SK-N-SH treated with all-trans-retinoic acid at 6 μM for 48 hours (cell line): ENCODE measurements around the gene ARAP1.

Source experiments
- ATAC-seq: fragments of 200-7000 bp; cut with Tn5 transposase; 3 replicates; pipeline ENCODE4 v1.9.1; 2020; ENCODE audit warnings: mild to moderate bottlenecking, moderate library complexity
- BACH2 ChIP-seq: fragments of 250-450 bp; sonication (Bioruptor Pico); IDR thresholded peaks from 2 replicates; pipeline ENCODE4 v1.9.0; 2021; ENCODE audit warnings: mild to moderate bottlenecking, borderline replicate concordance
- ESRRG ChIP-seq: fragments of 250-450 bp; sonication (Bioruptor Pico); IDR thresholded peaks from 2 replicates; pipeline ENCODE4 v1.6.1; 2021; ENCODE audit warnings: mild to moderate bottlenecking
- ISL1 ChIP-seq: fragments of 250-450 bp; sonication (Bioruptor Pico); IDR thresholded peaks from 2 replicates; pipeline ENCODE4 v2.1.2; 2022; ENCODE audit warnings: mild to moderate bottlenecking, moderate library complexity
- OSR1 ChIP-seq: fragments of 250-450 bp; sonication (Bioruptor Pico); IDR thresholded peaks from 2 replicates; pipeline ENCODE4 v1.8.0; 2022; ENCODE audit warnings: moderate library complexity, mild to moderate bottlenecking, inconsistent platforms
- PPARA ChIP-seq: fragments of 250-450 bp; sonication (Bioruptor Pico); IDR thresholded peaks from 2 replicates; pipeline ENCODE4 v1.5.0; 2020; ENCODE audit warnings: mild to moderate bottlenecking, borderline replicate concordance
- RARB ChIP-seq: fragments of 250-450 bp; sonication (Bioruptor Pico); IDR thresholded peaks from 2 replicates; pipeline ENCODE4 v1.8.0; 2021; ENCODE audit warnings: mild to moderate bottlenecking, moderate library complexity
- SNAI2 ChIP-seq: fragments of 250-450 bp; sonication (Bioruptor Pico); IDR thresholded peaks from 2 replicates; pipeline ENCODE4 v1.5.0; 2020; ENCODE audit warnings: mild to moderate bottlenecking, moderate library complexity
- TCF4 ChIP-seq: fragments of 250-450 bp; sonication (Bioruptor Pico); IDR thresholded peaks from 2 replicates; pipeline ENCODE4 v1.8.0; 2021; ENCODE audit warnings: mild to moderate bottlenecking, moderate library complexity, borderline replicate concordance
- TOX ChIP-seq: fragments of 250-450 bp; sonication (Bioruptor Pico); IDR thresholded peaks from 2 replicates; pipeline ENCODE4 v1.8.0; 2021; ENCODE audit warnings: mild to moderate bottlenecking, moderate library complexity, borderline replicate concordance
- ZC3H10 ChIP-seq: fragments of 250-450 bp; sonication (Bioruptor Pico); IDR thresholded peaks from 2 replicates; pipeline ENCODE4 v1.5.1; 2021; ENCODE audit warnings: mild to moderate bottlenecking, moderate library complexity
- ZFP3 ChIP-seq: fragments of 250-450 bp; sonication (Bioruptor Pico); IDR thresholded peaks from 2 replicates; pipeline ENCODE4 v1.5.0; 2020; ENCODE audit warnings: mild to moderate bottlenecking, moderate library complexity
- ZFP30 ChIP-seq: fragments of 450-650 bp; formaldehyde crosslinking; IDR thresholded peaks from 2 replicates; pipeline ENCODE4 v1.5.0; 2022; ENCODE audit warnings: mild to moderate bottlenecking, moderate library complexity
- ZNF70 ChIP-seq: fragments of 450-650 bp; formaldehyde crosslinking; IDR thresholded peaks from 2 replicates; pipeline ENCODE4 v1.5.0; 2020; ENCODE audit warnings: mild to moderate bottlenecking, moderate library complexity
- TF ChIP-seq, protein P1 (sequence below): fragments of 250-450 bp; sonication (Bioruptor Pico); IDR thresholded peaks from 2 replicates; pipeline ENCODE4 v1.8.0; 2021; ENCODE audit warnings: low read depth, mild to moderate bottlenecking, moderate library complexity, borderline replicate concordance
- TF ChIP-seq, protein P2 (sequence below): fragments of 250-450 bp; sonication (Bioruptor Pico); IDR thresholded peaks from 2 replicates; pipeline ENCODE4 v1.5.1; 2020; ENCODE audit warnings: low read depth, mild to moderate bottlenecking, moderate library complexity
- TF ChIP-seq, protein P3 (sequence below): fragments of 250-450 bp; sonication (Bioruptor Pico); IDR thresholded peaks from 2 replicates; pipeline ENCODE4 v1.5.0; 2020; ENCODE audit warnings: mild to moderate bottlenecking, moderate library complexity
- TF ChIP-seq, protein P4 (sequence below): fragments of 250-450 bp; sonication (Bioruptor Pico); IDR thresholded peaks from 2 replicates; pipeline ENCODE4 v1.8.0; 2020; ENCODE audit warnings: mild to moderate bottlenecking, moderate library complexity, borderline replicate concordance
- TF ChIP-seq, protein P5 (sequence below): fragments of 250-450 bp; sonication (Bioruptor Pico); IDR thresholded peaks from 2 replicates; pipeline ENCODE4 v1.5.1; 2021; ENCODE audit warnings: mild to moderate bottlenecking, moderate library complexity

Gene ARAP1

DNA sequence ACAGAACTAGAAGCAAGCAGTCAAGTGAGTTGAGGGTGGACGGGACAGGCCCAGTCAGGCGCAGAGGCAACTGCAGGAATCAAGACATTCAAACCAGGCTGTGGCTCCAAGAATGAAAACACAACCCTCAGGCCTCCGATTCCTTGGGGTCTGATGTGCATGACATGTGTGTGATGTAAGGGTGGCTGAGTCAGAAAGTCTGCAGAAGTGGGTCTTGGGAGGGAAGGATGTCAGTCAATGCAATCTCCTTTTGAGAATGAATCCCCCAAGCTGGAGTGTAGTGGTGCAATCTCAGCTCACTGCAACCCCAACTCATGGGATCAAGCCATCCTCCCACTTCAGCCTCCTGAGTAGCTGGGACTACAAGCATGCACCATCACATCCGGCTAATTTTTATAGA lies 62.0 kb downstream of the ARAP1 start:
- TF ChIP-seq PPARA (CRISPR knock-in tag) (no peak), TCF4 (CRISPR knock-in tag) (no peak), RARB (CRISPR knock-in tag) (no peak), SNAI2 (no peak), ZFP30 (no peak)
- TF ChIP-seq, all 23 proteins: peak for 0

DNA sequence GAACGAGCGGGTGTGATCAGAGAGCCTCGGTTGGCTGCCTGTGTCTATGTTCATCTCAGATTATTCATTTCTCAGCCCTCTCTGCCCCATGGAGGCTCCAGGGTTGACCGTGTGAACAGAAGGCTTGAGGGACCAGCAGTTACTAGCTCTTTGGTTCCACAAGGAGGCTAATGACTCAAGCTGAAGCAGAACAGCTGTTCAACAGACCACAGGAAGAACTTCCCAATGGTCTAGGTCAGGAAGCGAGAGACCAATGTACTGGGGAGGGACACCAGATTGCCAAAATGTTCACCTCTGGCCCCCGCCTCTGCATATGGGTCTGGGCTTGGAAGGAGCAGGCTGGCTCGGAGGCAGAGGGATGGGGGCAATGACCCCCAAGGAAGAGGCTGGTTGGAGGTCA lies 63.3 kb downstream of the ARAP1 start:
- no peak for ATAC-seq
- TF ChIP-seq ZC3H10 (CRISPR knock-in tag), result no peak
- no peak for TF ChIP-seq SNAI2
- TF ChIP-seq ZFP3 (CRISPR knock-in tag), result no peak
- no peak for TF ChIP-seq ZFP30
- no peak for TF ChIP-seq ZNF70 (CRISPR knock-in tag)
- TF ChIP-seq, protein P1, sequence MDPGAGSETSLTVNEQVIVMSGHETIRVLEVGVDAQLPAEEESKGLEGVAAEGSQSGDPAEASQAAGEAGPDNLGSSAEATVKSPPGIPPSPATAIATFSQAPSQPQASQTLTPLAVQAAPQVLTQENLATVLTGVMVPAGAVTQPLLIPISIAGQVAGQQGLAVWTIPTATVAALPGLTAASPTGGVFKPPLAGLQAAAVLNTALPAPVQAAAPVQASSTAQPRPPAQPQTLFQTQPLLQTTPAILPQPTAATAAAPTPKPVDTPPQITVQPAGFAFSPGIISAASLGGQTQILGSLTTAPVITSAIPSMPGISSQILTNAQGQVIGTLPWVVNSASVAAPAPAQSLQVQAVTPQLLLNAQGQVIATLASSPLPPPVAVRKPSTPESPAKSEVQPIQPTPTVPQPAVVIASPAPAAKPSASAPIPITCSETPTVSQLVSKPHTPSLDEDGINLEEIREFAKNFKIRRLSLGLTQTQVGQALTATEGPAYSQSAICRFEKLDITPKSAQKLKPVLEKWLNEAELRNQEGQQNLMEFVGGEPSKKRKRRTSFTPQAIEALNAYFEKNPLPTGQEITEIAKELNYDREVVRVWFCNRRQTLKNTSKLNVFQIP (CRISPR knock-in tag), result no peak
- TF ChIP-seq ESRRG, result no peak
- no peak for TF ChIP-seq ISL1
- TF ChIP-seq, protein P2, sequence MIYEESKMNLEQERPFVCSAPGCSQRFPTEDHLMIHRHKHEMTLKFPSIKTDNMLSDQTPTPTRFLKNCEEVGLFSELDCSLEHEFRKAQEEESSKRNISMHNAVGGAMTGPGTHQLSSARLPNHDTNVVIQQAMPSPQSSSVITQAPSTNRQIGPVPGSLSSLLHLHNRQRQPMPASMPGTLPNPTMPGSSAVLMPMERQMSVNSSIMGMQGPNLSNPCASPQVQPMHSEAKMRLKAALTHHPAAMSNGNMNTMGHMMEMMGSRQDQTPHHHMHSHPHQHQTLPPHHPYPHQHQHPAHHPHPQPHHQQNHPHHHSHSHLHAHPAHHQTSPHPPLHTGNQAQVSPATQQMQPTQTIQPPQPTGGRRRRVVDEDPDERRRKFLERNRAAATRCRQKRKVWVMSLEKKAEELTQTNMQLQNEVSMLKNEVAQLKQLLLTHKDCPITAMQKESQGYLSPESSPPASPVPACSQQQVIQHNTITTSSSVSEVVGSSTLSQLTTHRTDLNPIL (CRISPR knock-in tag), result no peak
- TF ChIP-seq OSR1, result no peak
- TF ChIP-seq, protein P3, sequence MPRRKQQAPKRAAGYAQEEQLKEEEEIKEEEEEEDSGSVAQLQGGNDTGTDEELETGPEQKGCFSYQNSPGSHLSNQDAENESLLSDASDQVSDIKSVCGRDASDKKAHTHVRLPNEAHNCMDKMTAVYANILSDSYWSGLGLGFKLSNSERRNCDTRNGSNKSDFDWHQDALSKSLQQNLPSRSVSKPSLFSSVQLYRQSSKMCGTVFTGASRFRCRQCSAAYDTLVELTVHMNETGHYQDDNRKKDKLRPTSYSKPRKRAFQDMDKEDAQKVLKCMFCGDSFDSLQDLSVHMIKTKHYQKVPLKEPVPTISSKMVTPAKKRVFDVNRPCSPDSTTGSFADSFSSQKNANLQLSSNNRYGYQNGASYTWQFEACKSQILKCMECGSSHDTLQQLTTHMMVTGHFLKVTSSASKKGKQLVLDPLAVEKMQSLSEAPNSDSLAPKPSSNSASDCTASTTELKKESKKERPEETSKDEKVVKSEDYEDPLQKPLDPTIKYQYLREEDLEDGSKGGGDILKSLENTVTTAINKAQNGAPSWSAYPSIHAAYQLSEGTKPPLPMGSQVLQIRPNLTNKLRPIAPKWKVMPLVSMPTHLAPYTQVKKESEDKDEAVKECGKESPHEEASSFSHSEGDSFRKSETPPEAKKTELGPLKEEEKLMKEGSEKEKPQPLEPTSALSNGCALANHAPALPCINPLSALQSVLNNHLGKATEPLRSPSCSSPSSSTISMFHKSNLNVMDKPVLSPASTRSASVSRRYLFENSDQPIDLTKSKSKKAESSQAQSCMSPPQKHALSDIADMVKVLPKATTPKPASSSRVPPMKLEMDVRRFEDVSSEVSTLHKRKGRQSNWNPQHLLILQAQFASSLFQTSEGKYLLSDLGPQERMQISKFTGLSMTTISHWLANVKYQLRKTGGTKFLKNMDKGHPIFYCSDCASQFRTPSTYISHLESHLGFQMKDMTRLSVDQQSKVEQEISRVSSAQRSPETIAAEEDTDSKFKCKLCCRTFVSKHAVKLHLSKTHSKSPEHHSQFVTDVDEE, result no peak
- TF ChIP-seq TOX (CRISPR knock-in tag), result no peak
- TF ChIP-seq, protein P4, sequence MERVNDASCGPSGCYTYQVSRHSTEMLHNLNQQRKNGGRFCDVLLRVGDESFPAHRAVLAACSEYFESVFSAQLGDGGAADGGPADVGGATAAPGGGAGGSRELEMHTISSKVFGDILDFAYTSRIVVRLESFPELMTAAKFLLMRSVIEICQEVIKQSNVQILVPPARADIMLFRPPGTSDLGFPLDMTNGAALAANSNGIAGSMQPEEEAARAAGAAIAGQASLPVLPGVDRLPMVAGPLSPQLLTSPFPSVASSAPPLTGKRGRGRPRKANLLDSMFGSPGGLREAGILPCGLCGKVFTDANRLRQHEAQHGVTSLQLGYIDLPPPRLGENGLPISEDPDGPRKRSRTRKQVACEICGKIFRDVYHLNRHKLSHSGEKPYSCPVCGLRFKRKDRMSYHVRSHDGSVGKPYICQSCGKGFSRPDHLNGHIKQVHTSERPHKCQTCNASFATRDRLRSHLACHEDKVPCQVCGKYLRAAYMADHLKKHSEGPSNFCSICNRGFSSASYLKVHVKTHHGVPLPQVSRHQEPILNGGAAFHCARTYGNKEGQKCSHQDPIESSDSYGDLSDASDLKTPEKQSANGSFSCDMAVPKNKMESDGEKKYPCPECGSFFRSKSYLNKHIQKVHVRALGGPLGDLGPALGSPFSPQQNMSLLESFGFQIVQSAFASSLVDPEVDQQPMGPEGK (CRISPR knock-in tag), result no peak
- no peak for TF ChIP-seq PPARA (CRISPR knock-in tag)
- TF ChIP-seq, all 23 proteins: peak for 0

More for the DNA sequence above, 62.0 kb downstream of the ARAP1 start:
- ATAC-seq, result no peak

DNA sequence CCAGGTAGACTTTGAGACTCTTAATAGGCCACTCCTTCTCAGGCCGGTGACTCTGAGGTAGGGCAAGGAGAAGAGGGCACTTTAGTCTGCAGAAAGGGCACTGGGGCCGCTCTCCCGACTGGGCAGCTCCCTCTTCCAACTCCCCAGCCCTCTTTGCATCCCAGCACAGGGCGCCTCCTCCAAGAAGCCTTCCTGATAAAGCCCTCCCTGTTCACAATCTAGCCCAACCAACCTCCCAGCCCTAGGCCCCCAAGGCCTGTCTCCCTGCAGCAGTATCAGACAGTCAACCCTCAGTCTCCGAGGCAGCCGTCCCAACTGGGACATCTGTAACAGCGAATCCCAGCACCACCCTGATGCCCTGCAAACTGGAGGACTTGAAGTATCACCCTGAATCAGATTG lies 63.7 kb downstream of the ARAP1 start:
- ATAC-seq, result no peak
- no peak for TF ChIP-seq ESRRG
- no peak for TF ChIP-seq OSR1
- TF ChIP-seq ZNF70 (CRISPR knock-in tag), result no peak
- no peak for TF ChIP-seq ISL1
- TF ChIP-seq, protein P3, result no peak
- TF ChIP-seq, protein P5, sequence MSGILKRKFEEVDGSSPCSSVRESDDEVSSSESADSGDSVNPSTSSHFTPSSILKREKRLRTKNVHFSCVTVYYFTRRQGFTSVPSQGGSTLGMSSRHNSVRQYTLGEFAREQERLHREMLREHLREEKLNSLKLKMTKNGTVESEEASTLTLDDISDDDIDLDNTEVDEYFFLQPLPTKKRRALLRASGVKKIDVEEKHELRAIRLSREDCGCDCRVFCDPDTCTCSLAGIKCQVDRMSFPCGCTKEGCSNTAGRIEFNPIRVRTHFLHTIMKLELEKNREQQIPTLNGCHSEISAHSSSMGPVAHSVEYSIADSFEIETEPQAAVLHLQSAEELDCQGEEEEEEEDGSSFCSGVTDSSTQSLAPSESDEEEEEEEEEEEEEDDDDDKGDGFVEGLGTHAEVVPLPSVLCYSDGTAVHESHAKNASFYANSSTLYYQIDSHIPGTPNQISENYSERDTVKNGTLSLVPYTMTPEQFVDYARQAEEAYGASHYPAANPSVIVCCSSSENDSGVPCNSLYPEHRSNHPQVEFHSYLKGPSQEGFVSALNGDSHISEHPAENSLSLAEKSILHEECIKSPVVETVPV, result no peak
- no peak for TF ChIP-seq BACH2 (CRISPR knock-in tag)
